Measurements from ENCODE around the gene POPDC3.
"Not testable (repeated sequence)": the region's sequence is repeated elsewhere in the genome, so short reads cannot be mapped to it uniquely, and the experiment has no call there.

Gene POPDC3

DNA sequence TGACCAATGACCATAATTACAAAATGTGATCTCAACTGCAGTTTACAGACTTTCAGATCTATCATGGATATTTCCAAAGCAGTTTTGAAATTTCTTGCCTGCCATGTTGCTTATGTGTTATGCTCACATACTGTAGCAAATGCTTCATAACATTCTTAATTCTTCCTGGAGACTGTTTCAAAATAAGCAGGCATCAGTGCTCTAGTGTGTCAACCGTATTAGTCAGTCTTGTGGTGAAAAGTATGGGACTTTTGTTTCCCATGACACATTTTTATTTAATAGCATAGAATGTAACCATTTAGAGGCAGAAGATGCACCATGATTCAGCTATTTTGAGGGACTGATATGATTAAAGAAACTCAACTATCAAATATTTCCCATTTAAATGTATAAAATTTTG lies 1.7 kb downstream of the POPDC3 start:
- H3K9me3 ChIP-seq (ENCODE audit: control insufficient read depth, low read length): peaks cover 7% of the 10 kb centered on the region
- no peak overlapping the region for H4K91ac ChIP-seq (ENCODE audit: low read length)
- H3K4me2 ChIP-seq (ENCODE audit: low read length, poor library complexity, severe bottlenecking): no peak overlapping the region
- no peak overlapping the region for H3K4ac ChIP-seq (ENCODE audit: low read depth in 1 of 2, low read length in 2 of 2)
- peak overlapping the region in 1 of 2 experiments; percentile 83 for H3K4me3 ChIP-seq (ENCODE audit: insufficient read depth in 1 of 2, low read depth in 1 of 2, low read length in 2 of 2)
- H3K79me1 ChIP-seq (replicated peaks; ENCODE audit: low read length, poor library complexity, severe bottlenecking): no peaks in the 10 kb centered on the region
- H2BK12ac ChIP-seq (ENCODE audit: low read length in 2 of 2): no peak overlapping the region
- H3K14ac ChIP-seq (ENCODE audit: low read length in 2 of 2): no peak overlapping the region
- peak; percentile 90 for DNase-seq
- no peak overlapping the region for H2BK15ac ChIP-seq (ENCODE audit: low read depth, poor library complexity, severe bottlenecking)
- peaks cover 2% of the 10 kb centered on the region for H3K4me1 ChIP-seq (ENCODE audit: control insufficient read depth, insufficient read depth, low read depth, low read length)
- H3K27ac ChIP-seq (ENCODE audit: low read length, poor library complexity, severe bottlenecking): no peak overlapping the region
- no peak overlapping the region for H2AFZ ChIP-seq (ENCODE audit: low read depth, low read length)
- no CpG with 5 or more reads among the region's 1 CpG for whole genome bisulfite sequencing
- peak overlapping the region; percentile 89 for H3K9ac ChIP-seq (ENCODE audit: low read length)
- no peak overlapping the region for H2BK120ac ChIP-seq (ENCODE audit: low read depth, low read length)
- H3K27me3 ChIP-seq (ENCODE audit: control insufficient read depth in 1 of 2, insufficient read depth in 1 of 2, low read length in 2 of 2): no peaks in the 10 kb centered on the region
- H4K8ac ChIP-seq (ENCODE audit: low read length): no peak overlapping the region
- no peak overlapping the region for H3K18ac ChIP-seq (ENCODE audit: low read depth in 1 of 2, low read length in 2 of 2)
- no peak overlapping the region for H3K23ac ChIP-seq (ENCODE audit: low read length in 2 of 2)
- no peaks in the 10 kb centered on the region for H3K36me3 ChIP-seq (ENCODE audit: control insufficient read depth in 1 of 2, insufficient read depth in 2 of 2, low read depth in 1 of 2, low read length in 2 of 2)
- no peak overlapping the region for H2AK5ac ChIP-seq (ENCODE audit: low read length, severe bottlenecking)
- no peak overlapping the region for H2BK5ac ChIP-seq (ENCODE audit: low read depth, low read length, poor library complexity, severe bottlenecking)

DNA sequence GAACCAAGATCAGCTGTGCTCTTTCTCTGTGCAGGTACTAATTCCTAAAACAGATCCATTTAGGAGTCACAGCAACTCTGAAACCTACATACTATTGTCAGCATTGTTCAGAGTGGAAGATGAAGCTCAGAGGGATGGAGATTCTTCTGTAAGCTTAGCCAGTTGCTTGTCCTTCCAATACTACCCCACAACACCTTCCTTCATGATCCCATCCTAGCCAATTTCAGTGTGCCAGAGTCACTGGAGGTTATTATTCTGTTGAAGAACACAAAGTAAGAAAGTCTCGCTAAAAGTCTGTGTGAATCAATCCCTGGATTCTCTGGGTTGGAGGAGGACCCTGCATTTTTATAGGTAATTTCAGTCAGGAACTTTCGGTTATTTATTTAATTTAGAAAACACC lies 2.3 kb downstream of the POPDC3 start:
- Histone ChIP-seq H3K14ac (ENCODE audit: low read length in 2 of 2) (no peak overlapping the region), H3K23ac (ENCODE audit: low read length in 2 of 2) (no peak overlapping the region), H2BK5ac (ENCODE audit: low read depth, low read length, poor library complexity, severe bottlenecking) (no peak overlapping the region), H3K27me3 (ENCODE audit: control insufficient read depth in 1 of 2, insufficient read depth in 1 of 2, low read length in 2 of 2) (no peaks in the 10 kb centered on the region), H3K18ac (ENCODE audit: low read depth in 1 of 2, low read length in 2 of 2) (no peak overlapping the region), H3K4me3 (ENCODE audit: insufficient read depth in 1 of 2, low read depth in 1 of 2, low read length in 2 of 2) (no peak overlapping the region), H2AFZ (ENCODE audit: low read depth, low read length) (no peak overlapping the region), H3K4ac (ENCODE audit: low read depth in 1 of 2, low read length in 2 of 2) (no peak overlapping the region), H2BK120ac (ENCODE audit: low read depth, low read length) (no peak overlapping the region), H3K9me3 (ENCODE audit: control insufficient read depth, low read length) (peaks cover 7% of the 10 kb centered on the region), H3K4me2 (ENCODE audit: low read length, poor library complexity, severe bottlenecking) (no peak overlapping the region), H2BK12ac (ENCODE audit: low read length in 2 of 2) (no peak overlapping the region), H3K79me1 (replicated peaks; ENCODE audit: low read length, poor library complexity, severe bottlenecking) (no peaks in the 10 kb centered on the region), H3K36me3 (ENCODE audit: control insufficient read depth in 1 of 2, insufficient read depth in 2 of 2, low read depth in 1 of 2, low read length in 2 of 2) (no peaks in the 10 kb centered on the region), H3K9ac (ENCODE audit: low read length) (peak overlapping the region; percentile 22), H4K91ac (ENCODE audit: low read length) (no peak overlapping the region), H2BK15ac (ENCODE audit: low read depth, poor library complexity, severe bottlenecking) (no peak overlapping the region), H4K8ac (ENCODE audit: low read length) (no peak overlapping the region), H3K27ac (ENCODE audit: low read length, poor library complexity, severe bottlenecking) (no peak overlapping the region), H3K4me1 (ENCODE audit: control insufficient read depth, insufficient read depth, low read depth, low read length) (peaks cover 2% of the 10 kb centered on the region), H2AK5ac (ENCODE audit: low read length, severe bottlenecking) (no peak overlapping the region)
- WGBS: 100% methylated on average over 1 of the region's 2 CpGs
- no peak for DNase-seq

DNA sequence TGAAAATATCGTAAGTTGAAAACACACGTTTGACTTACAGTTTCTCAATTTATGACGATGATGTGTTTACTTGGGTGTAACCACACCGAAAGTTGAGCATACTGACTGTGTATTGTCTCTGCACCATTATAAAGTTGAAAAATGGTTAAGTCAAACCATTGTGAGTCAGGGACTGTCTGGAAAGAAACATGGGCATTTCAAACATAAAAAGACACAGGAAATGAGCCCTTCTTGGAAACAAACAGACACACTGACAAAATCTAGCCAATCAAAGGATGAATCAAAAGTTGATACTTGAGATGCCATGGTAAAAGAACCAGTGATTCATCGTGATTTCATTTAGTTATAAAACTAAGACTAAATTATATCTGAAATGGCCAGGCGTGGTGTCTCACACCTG lies 5.3 kb downstream of the POPDC3 start:
- no peak overlapping the region for H2BK15ac ChIP-seq (ENCODE audit: low read depth, poor library complexity, severe bottlenecking)
- H2BK120ac ChIP-seq (ENCODE audit: low read depth, low read length): no peak overlapping the region
- H3K4ac ChIP-seq (ENCODE audit: low read depth in 1 of 2, low read length in 2 of 2): no peak overlapping the region
- no peaks in the 10 kb centered on the region for H3K36me3 ChIP-seq (ENCODE audit: control insufficient read depth in 1 of 2, insufficient read depth in 2 of 2, low read depth in 1 of 2, low read length in 2 of 2)
- no peak overlapping the region for H3K14ac ChIP-seq (ENCODE audit: low read length in 2 of 2)
- no peak overlapping the region for H3K4me3 ChIP-seq (ENCODE audit: insufficient read depth in 1 of 2, low read depth in 1 of 2, low read length in 2 of 2)
- no peak overlapping the region for H3K23ac ChIP-seq (ENCODE audit: low read length in 2 of 2)
- H3K4me2 ChIP-seq (ENCODE audit: low read length, poor library complexity, severe bottlenecking): no peak overlapping the region
- H3K4me1 ChIP-seq (ENCODE audit: control insufficient read depth, insufficient read depth, low read depth, low read length): peaks cover 2% of the 10 kb centered on the region
- no peak overlapping the region for H3K27ac ChIP-seq (ENCODE audit: low read length, poor library complexity, severe bottlenecking)
- H3K18ac ChIP-seq (ENCODE audit: low read depth in 1 of 2, low read length in 2 of 2): no peak overlapping the region
- H3K27me3 ChIP-seq (ENCODE audit: control insufficient read depth in 1 of 2, insufficient read depth in 1 of 2, low read length in 2 of 2): no peaks in the 10 kb centered on the region
- H3K9me3 ChIP-seq (ENCODE audit: control insufficient read depth, low read length): peaks cover 7% of the 10 kb centered on the region
- no peak overlapping the region for H4K8ac ChIP-seq (ENCODE audit: low read length)
- DNase-seq: peak; percentile 79
- no peak overlapping the region for H3K9ac ChIP-seq (ENCODE audit: low read length)
- no peak overlapping the region for H2BK12ac ChIP-seq (ENCODE audit: low read length in 2 of 2)
- no peak overlapping the region for H2AK5ac ChIP-seq (ENCODE audit: low read length, severe bottlenecking)
- H2BK5ac ChIP-seq (ENCODE audit: low read depth, low read length, poor library complexity, severe bottlenecking): no peak overlapping the region
- H4K91ac ChIP-seq (ENCODE audit: low read length): no peak overlapping the region
- H3K79me1 ChIP-seq (replicated peaks; ENCODE audit: low read length, poor library complexity, severe bottlenecking): no peaks in the 10 kb centered on the region
- WGBS: 57% methylated on average over 5 of the region's 6 CpGs
- no peak overlapping the region for H2AFZ ChIP-seq (ENCODE audit: low read depth, low read length)

DNA sequence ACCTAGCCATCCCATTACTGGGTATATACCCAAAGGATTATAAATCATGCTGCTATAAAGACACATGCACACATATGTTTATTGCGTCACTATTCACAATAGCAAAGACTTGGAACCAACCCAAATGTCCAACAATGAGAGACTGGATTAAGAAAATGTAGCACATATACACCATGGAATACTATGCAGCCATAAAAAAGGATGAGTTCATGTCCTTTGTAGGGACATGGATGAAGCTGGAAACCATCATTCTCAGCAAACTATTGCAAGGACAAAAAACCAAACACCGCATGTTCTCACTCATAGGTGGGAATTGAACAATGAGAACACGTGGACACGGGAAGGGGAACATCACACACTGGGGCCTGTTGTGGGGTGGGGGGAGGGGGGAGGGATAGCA lies 7.3 kb downstream of the POPDC3 start:
- not testable (repeated sequence) for H3K36me3 ChIP-seq (ENCODE audit: control insufficient read depth in 1 of 2, insufficient read depth in 2 of 2, low read depth in 1 of 2, low read length in 2 of 2); H3K4me3 ChIP-seq (ENCODE audit: insufficient read depth in 1 of 2, low read depth in 1 of 2, low read length in 2 of 2); H3K9me3 ChIP-seq (ENCODE audit: control insufficient read depth, low read length); H3K4ac ChIP-seq (ENCODE audit: low read depth in 1 of 2, low read length in 2 of 2); H3K9ac ChIP-seq (ENCODE audit: low read length); H3K14ac ChIP-seq (ENCODE audit: low read length in 2 of 2); H4K8ac ChIP-seq (ENCODE audit: low read length); H3K79me1 ChIP-seq (replicated peaks; ENCODE audit: low read length, poor library complexity, severe bottlenecking); H3K23ac ChIP-seq (ENCODE audit: low read length in 2 of 2); DNase-seq; H2BK5ac ChIP-seq (ENCODE audit: low read depth, low read length, poor library complexity, severe bottlenecking); H2AFZ ChIP-seq (ENCODE audit: low read depth, low read length); H4K91ac ChIP-seq (ENCODE audit: low read length); H3K27ac ChIP-seq (ENCODE audit: low read length, poor library complexity, severe bottlenecking); H2BK12ac ChIP-seq (ENCODE audit: low read length in 2 of 2); H2BK120ac ChIP-seq (ENCODE audit: low read depth, low read length); H3K27me3 ChIP-seq (ENCODE audit: control insufficient read depth in 1 of 2, insufficient read depth in 1 of 2, low read length in 2 of 2); H3K4me1 ChIP-seq (ENCODE audit: control insufficient read depth, insufficient read depth, low read depth, low read length); H3K18ac ChIP-seq (ENCODE audit: low read depth in 1 of 2, low read length in 2 of 2); H2BK15ac ChIP-seq (ENCODE audit: low read depth, poor library complexity, severe bottlenecking); H2AK5ac ChIP-seq (ENCODE audit: low read length, severe bottlenecking); H3K4me2 ChIP-seq (ENCODE audit: low read length, poor library complexity, severe bottlenecking)
- 100% methylated on average over 3 of the region's 4 CpGs for WGBS
